ENCODE data around the gene C19orf38.

Gene C19orf38

DNA sequence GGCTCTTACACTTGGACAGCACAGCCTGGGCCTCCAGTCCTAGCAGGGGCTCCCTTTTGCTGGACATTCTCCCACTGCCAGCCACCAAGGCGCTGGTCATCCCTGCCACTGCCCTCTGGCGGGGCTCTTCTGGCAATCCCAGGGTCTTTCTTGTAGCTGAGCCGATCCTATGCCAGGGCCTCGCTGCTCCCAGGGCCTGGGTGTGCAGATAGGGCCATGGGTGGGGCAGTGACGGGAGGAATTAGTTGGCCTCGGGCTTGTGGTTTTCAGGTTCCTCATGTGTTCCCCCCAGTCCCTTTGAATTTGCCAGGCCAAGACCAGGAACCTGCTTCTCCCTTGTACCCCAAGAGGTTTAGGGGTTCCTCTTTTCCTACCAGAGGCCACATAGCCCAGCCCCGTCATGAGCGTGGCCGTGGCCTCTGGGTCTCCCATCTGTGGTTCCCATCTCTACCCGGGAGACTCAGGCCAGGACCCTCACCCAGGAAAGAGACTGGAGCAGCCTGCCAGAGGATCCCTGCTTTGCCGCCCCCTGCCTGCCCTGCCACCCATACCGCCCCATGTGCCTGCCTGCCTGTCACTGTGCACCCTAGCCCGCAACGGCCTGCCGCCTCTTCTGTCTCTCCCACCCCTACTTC is 38.4 kb upstream of the C19orf38 start:
- H3K36me3 ChIP-seq: peaks cover 78 to 100% (median 99%) of the 10 kb centered on the region in 11 experiments
- no peaks in the 10 kb centered on the region for H3K27me3 ChIP-seq
- peaks cover 0 to 85% (median 64%) of the 10 kb centered on the region in 10 experiments; a peak in 17 of 20 replicates for H3K4me1 ChIP-seq
- H3K4me3 ChIP-seq: no peak overlapping the region
- no peaks in the 10 kb centered on the region for H3K9me3 ChIP-seq (replicated peaks in 1 of 11)
- H3K9ac ChIP-seq: peak overlapping the region in 6 of 11 experiments; percentile 10 to 64 (median 36); a peak in 7 of 22 replicates
- TF ChIP-seq Cebpa-rat (IDR thresholded peaks at IDR 0.05): no peak
- peaks cover 7 to 61% (median 38%) of the 10 kb centered on the region in 11 experiments; a peak in 15 of 22 replicates for H4K20me1 ChIP-seq
- peak overlapping the region in 6 of 11 experiments; percentile 9 to 89 (median 82); a peak in 10 of 22 replicates for H3K4me2 ChIP-seq
- peak overlapping the region in 9 of 11 experiments; percentile 6 to 80 (median 48); a peak in 16 of 22 replicates for H3K27ac ChIP-seq

GRCh38 chr19:10811391-10812111 is 36.7 kb upstream of the C19orf38 start:
- Histone ChIP-seq H3K4me3 (no peak overlapping the region), H3K36me3 (peaks cover 78 to 100% (median 99%) of the 10 kb centered on the region in 11 experiments), H3K9ac (peak overlapping the region in 8 of 11 experiments; percentile 13 to 57 (median 32); a peak in 9 of 22 replicates), H3K27ac (peak overlapping the region in 9 of 11 experiments; percentile 10 to 80 (median 63); a peak in 19 of 22 replicates), H3K27me3 (no peaks in the 10 kb centered on the region), H3K4me1 (peaks cover 0 to 79% (median 51%) of the 10 kb centered on the region in 10 experiments; a peak in 17 of 20 replicates), H3K4me2 (peak overlapping the region in 8 of 11 experiments; percentile 38 to 91 (median 74); a peak in 13 of 22 replicates), H3K9me3 (replicated peaks in 1 of 11) (no peaks in the 10 kb centered on the region), H4K20me1 (peaks cover 11 to 67% (median 43%) of the 10 kb centered on the region in 11 experiments; a peak in 16 of 22 replicates)
- TF ChIP-seq Cebpa-rat (IDR thresholded peaks at IDR 0.05): no peak

- no peaks in the 10 kb centered on the region for H3K27me3 ChIP-seq
- peak overlapping the region in 8 of 11 experiments; percentile 38 to 91 (median 74); a peak in 15 of 22 replicates for H3K4me2 ChIP-seq
- H4K20me1 ChIP-seq: peaks cover 11 to 74% (median 49%) of the 10 kb centered on the region in 11 experiments; a peak in 16 of 22 replicates
- peak overlapping the region in 7 of 11 experiments; percentile 3 to 57 (median 32); a peak in 9 of 22 replicates for H3K9ac ChIP-seq
- peaks cover 79 to 100% (median 99%) of the 10 kb centered on the region in 11 experiments for H3K36me3 ChIP-seq
- H3K27ac ChIP-seq: peak overlapping the region in 8 of 11 experiments; percentile 48 to 80 (median 64); a peak in 18 of 22 replicates
- no peak overlapping the region for H3K4me3 ChIP-seq
- no peak for TF ChIP-seq Cebpa-rat (IDR thresholded peaks at IDR 0.05)
- H3K9me3 ChIP-seq (replicated peaks in 1 of 11): no peaks in the 10 kb centered on the region
- H3K4me1 ChIP-seq: peaks cover 0 to 79% (median 51%) of the 10 kb centered on the region in 10 experiments; a peak in 17 of 20 replicates
Measured at GRCh38 chr19:10812196-10812595, 36.0 kb upstream of the C19orf38 start.

GRCh38 chr19:10812902-10813404 is 35.3 kb upstream of the C19orf38 start:
- Histone ChIP-seq H3K4me2 (peak overlapping the region in 9 of 11 experiments; percentile 33 to 91 (median 70); a peak in 16 of 22 replicates), H3K9me3 (replicated peaks in 1 of 11) (no peaks in the 10 kb centered on the region), H4K20me1 (peaks cover 11 to 82% (median 51%) of the 10 kb centered on the region in 11 experiments; a peak in 16 of 22 replicates), H3K36me3 (peaks cover 82 to 100% (median 98%) of the 10 kb centered on the region in 11 experiments), H3K4me1 (peaks cover 0 to 76% (median 51%) of the 10 kb centered on the region in 10 experiments; a peak in 17 of 20 replicates), H3K27ac (peak overlapping the region; percentile 39 to 80 (median 63); a peak in 20 of 22 replicates), H3K27me3 (no peaks in the 10 kb centered on the region), H3K9ac (peak overlapping the region in 10 of 11 experiments; percentile 2 to 66 (median 34); a peak in 13 of 22 replicates), H3K4me3 (0 out of 20 replicates have a peak overlapping the region, but pooled peaks of 1 of the 10 experiments have one; percentile 38)
- TF ChIP-seq Cebpa-rat (IDR thresholded peaks at IDR 0.05): no peak

DNA sequence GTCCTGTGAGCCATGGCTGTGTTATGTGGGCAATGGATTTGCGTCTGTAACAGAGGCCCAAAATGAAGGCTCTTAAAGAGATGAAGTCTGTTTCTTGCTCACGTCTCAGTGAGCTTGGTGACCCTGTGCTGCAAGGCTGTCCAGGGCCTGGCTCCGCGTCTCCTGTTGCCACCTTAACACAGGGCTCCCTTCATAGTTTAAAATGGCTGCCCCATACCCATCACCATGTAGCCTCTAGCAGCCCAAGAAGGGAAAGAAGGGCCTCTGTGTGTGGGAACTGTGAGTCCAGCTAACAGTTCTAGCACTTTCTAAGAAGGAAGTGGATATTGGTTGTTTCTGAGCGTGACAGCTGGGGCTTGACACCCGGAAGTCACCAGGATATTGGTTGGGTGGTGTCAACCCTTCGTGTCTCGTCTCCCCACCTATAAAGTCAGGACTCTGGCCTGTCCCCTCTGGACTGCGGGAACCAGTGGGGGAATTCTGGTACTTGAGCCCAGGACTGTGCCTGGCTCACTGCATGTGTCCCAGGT is 33.1 kb upstream of the C19orf38 start:
- Histone ChIP-seq H3K4me1 (peaks cover 0 to 55% (median 37%) of the 10 kb centered on the region in 10 experiments; a peak in 17 of 20 replicates), H3K36me3 (peaks cover 85 to 100% (median 98%) of the 10 kb centered on the region in 11 experiments), H3K4me2 (no peak overlapping the region; a peak in 1 of 22 replicates), H3K9me3 (replicated peaks in 1 of 11) (no peaks in the 10 kb centered on the region), H3K4me3 (no peak overlapping the region), H4K20me1 (peaks cover 8 to 86% (median 60%) of the 10 kb centered on the region in 11 experiments; a peak in 17 of 22 replicates), H3K27ac (peak overlapping the region in 9 of 11 experiments; percentile 5 to 80 (median 38); a peak in 15 of 22 replicates), H3K27me3 (no peaks in the 10 kb centered on the region), H3K9ac (peak overlapping the region in 4 of 11 experiments; percentile 19 to 29 (median 22); a peak in 2 of 22 replicates)
- TF ChIP-seq Cebpa-rat (IDR thresholded peaks at IDR 0.05): no peak

GRCh38 chr19:10815969-10816644 is 32.1 kb upstream of the C19orf38 start:
- peaks cover 0 to 45% (median 29%) of the 10 kb centered on the region in 10 experiments; a peak in 17 of 20 replicates for H3K4me1 ChIP-seq
- no peaks in the 10 kb centered on the region for H3K9me3 ChIP-seq (replicated peaks in 1 of 11)
- H3K9ac ChIP-seq: peak overlapping the region in 3 of 11 experiments; percentile 11 to 19 (median 16); a peak in 2 of 22 replicates
- no peak overlapping the region for H3K4me2 ChIP-seq
- no peaks in the 10 kb centered on the region for H3K27me3 ChIP-seq
- H3K27ac ChIP-seq: peak overlapping the region in 6 of 11 experiments; percentile 5 to 80 (median 42); a peak in 10 of 22 replicates
- no peak overlapping the region for H3K4me3 ChIP-seq
- no peak for TF ChIP-seq Cebpa-rat (IDR thresholded peaks at IDR 0.05)
- H4K20me1 ChIP-seq: peaks cover 8 to 86% (median 61%) of the 10 kb centered on the region in 11 experiments; a peak in 17 of 22 replicates
- H3K36me3 ChIP-seq: peaks cover 85 to 100% (median 98%) of the 10 kb centered on the region in 11 experiments

- TF ChIP-seq Cebpa-rat (IDR thresholded peaks at IDR 0.05): no peak
- Histone ChIP-seq H3K9me3 (replicated peaks in 1 of 11) (no peaks in the 10 kb centered on the region), H3K36me3 (peaks cover 85 to 100% (median 98%) of the 10 kb centered on the region in 11 experiments), H3K4me2 (no peak overlapping the region), H3K9ac (peak overlapping the region in 2 of 11 experiments; percentile 11 to 19; a peak in 1 of 22 replicates), H3K27me3 (no peaks in the 10 kb centered on the region), H3K4me1 (peaks cover 0 to 39% (median 24%) of the 10 kb centered on the region in 10 experiments; a peak in 17 of 20 replicates), H4K20me1 (peaks cover 8 to 86% (median 58%) of the 10 kb centered on the region in 11 experiments; a peak in 17 of 22 replicates), H3K4me3 (no peak overlapping the region), H3K27ac (peak overlapping the region in 4 of 11 experiments; percentile 23 to 80 (median 43); a peak in 9 of 22 replicates)
Measured at GRCh38 chr19:10816691-10817090, 31.5 kb upstream of the C19orf38 start.

Measured in BLaER1 treated with 17β-estradiol and CSF1 and Interleukin-3, amounts not matched to agents 10 nM and 100 nM (cell line).